GM18517 (cell line): Measurements from ENCODE around the gene PSAP.
"Not testable (repeated sequence)": the region's sequence is repeated elsewhere in the genome, so short reads cannot be mapped to it uniquely, and the experiment has no call there.

Source experiments
- ATAC-seq: cut with Tn5 transposase; IDR thresholded peaks from one replicate; pipeline ENCODE4 v1.9.1; 2021; ENCODE audit warnings: mild to moderate bottlenecking, moderate library complexity; ENCODE audit not compliant: unreplicated experiment

PSAP gene

GRCh38 chr10:71874680-71875354 lies 23.8 kb upstream of the PSAP start:
- ATAC-seq: not testable (repeated sequence)

- ATAC-seq: peak; percentile 99
Observed at GRCh38 chr10:71873582-71874211, 22.6 kb upstream of the PSAP start.

- not testable (repeated sequence) for ATAC-seq
Observed at GRCh38 chr10:71869601-71870000, 18.6 kb upstream of the PSAP start.

GRCh38 chr10:71868192-71868697 lies 17.2 kb upstream of the PSAP start:
- no peak for ATAC-seq

GRCh38 chr10:71865561-71866041 lies 14.6 kb upstream of the PSAP start:
- no peak for ATAC-seq

- ATAC-seq: no peak
Observed at GRCh38 chr10:71864911-71865361, 13.9 kb upstream of the PSAP start.

- no peak for ATAC-seq
Observed at GRCh38 chr10:71863203-71863602, 12.2 kb upstream of the PSAP start.

- no peak for ATAC-seq
Observed at GRCh38 chr10:71860243-71861029, 9.4 kb upstream of the PSAP start.

- ATAC-seq: no peak
Observed at GRCh38 chr10:71857934-71858890, 7.2 kb upstream of the PSAP start.

- no peak for ATAC-seq
Observed at GRCh38 chr10:71856619-71857018, 5.6 kb upstream of the PSAP start.

GRCh38 chr10:71854031-71854430 lies 3.0 kb upstream of the PSAP start:
- no peak for ATAC-seq

- ATAC-seq: no peak
Observed at GRCh38 chr10:71852355-71852937, 1.4 kb upstream of the PSAP start.

- ATAC-seq: peak; percentile 12
Observed at GRCh38 chr10:71851465-71852095, 529 bp upstream of the PSAP start.

GRCh38 chr10:71850021-71850742 lies 869 bp downstream of the PSAP start:
- ATAC-seq: no peak

GRCh38 chr10:71849461-71849908 lies 1.6 kb downstream of the PSAP start:
- no peak for ATAC-seq

- no peak for ATAC-seq
Observed at GRCh38 chr10:71848325-71849275, 2.5 kb downstream of the PSAP start.

GRCh38 chr10:71847418-71847817 lies 3.6 kb downstream of the PSAP start:
- ATAC-seq: no peak

GRCh38 chr10:71846816-71847215 lies 4.2 kb downstream of the PSAP start:
- no peak for ATAC-seq
